GM12892 (cell line): ENCODE measurements around the gene TLE1.

ENCODE experiments used
- DNase-seq: peaks from one replicate; pipeline ENCODE4 v3.0.0; 2011; ENCODE audit not compliant: insufficient read length
- FAIRE-seq: peaks from 2 replicates; lab custom pipeline; 2011; peaks lifted over from hg19 to GRCh38; lab: Jason Lieb, UNC
- POLR2A ChIP-seq: IDR thresholded peaks from 2 replicates; pipeline ENCODE4 v1.6.1; 2011; ENCODE audit warnings: low read depth, low read length, control low read depth
- POLR2AphosphoS5 ChIP-seq: IDR thresholded peaks from 2 replicates; pipeline ENCODE4 v1.6.1; 2011; ENCODE audit warnings: low read depth, low read length, control low read depth
- TAF1 ChIP-seq: IDR thresholded peaks from 2 replicates; pipeline ENCODE4 v1.6.1; 2011; ENCODE audit warnings: low read depth, mild to moderate bottlenecking, control low read depth, low read length, borderline replicate concordance

The TLE1 gene

DNA sequence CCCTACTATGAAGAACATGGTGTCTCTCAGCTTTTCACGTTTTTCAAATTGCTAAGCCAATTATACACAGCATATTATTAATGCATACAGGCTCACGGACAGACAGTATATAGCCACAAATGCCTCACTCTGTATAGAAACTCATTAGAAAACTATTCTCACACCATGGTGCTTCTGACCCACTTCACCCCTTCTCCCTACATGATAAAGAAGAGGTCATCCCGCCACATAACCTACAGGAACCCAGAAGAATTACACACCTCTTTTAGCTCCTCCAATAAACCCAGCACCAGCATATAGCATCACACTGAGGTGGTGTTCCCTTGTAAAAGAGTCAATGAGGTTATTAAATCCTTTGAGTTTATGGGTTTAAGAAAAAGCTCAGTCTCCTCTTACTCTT lies 5.6 kb downstream of the TLE1 start:
- FAIRE-seq = no peak
- no peak for DNase-seq
- TF ChIP-seq TAF1 = no peak

DNA sequence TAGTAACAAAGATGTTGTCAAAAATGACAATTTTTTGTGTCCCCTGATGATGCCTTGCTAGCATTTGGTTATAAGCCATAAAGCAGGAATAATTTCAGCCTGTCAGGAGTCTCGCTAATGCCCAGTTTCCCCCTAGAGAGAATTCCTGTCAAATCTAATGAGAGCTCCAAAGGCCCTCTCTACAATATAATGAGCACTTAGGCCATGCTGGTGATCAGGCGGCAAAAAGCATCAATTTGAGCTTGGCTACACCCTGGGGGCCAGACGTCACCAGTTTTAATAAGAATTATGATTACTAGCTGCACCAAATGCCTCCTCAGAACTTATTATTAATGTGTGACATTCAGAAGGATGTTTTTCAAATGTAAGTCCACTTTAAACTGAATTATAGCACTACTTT lies 6.1 kb downstream of the TLE1 start:
- no peak for TF ChIP-seq TAF1
- TF ChIP-seq POLR2AphosphoS5 = no peak
- TF ChIP-seq POLR2A = no peak
- FAIRE-seq (no peak), DNase-seq (no peak)

DNA sequence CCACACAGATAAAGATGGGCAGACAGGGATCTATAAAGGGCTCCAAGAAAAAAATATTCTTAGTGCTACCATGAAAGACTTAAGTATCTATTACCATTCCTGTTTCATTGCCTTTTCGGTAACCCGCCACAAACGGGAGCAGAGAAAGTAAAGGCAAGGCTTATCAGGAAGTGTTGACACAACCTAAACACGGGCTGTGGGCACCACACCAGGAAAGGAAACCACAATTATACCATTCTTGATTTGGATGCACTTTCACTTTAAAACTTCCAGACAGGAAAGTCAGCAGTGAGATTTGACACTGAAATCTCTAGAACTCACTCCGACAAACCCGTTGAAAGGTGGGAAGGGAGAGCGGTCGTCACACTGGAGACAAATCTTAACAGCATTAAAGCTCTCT lies 6.5 kb downstream of the TLE1 start:
- TF ChIP-seq POLR2A = no peak
- no peak for TF ChIP-seq POLR2AphosphoS5
- no peak for TF ChIP-seq TAF1
- DNase-seq (no peak), FAIRE-seq (no peak)

DNA sequence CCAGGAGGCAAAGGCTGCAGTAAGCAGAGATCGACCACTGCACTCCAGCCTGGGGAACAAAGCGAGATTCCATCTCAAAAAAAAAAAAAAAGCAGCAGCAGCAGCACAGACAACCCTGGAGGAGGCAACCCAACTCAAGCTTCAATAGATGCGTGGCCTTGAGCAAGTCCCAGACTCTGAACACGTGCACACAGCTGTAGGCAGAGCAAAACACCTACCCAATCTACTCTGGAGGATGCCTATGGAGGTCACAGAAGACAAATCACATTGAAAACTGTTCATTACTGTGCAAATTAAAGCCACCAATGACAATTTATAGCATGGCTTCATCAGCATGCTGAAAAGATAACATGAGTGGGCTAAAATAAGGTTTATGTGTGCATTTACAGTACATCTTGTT lies 7.2 kb downstream of the TLE1 start:
- DNase-seq (no peak), FAIRE-seq (no peak)
- TF ChIP-seq POLR2A (no peak), TAF1 (no peak), POLR2AphosphoS5 (no peak)

DNA sequence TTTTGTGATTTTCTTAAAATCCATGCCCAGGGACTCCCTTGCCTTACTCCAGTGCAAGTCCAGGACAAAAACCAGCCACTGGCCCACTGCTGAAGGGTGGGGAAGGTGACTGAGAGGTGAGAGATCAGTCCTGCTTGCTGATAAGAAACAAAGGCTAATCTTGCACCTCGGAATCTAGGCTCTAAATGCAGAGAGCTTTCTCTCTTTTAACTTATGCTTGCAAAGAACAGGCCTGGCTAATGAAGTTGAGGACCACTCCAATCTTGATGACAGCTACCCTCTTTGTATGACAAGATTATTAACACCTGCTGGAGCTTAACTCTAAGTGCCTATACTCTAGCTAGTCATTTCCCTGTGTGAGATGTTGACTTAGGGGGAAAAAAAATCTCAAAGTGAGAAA lies 8.8 kb downstream of the TLE1 start:
- FAIRE-seq (no peak), DNase-seq (no peak)
- TF ChIP-seq TAF1 (no peak), POLR2A (no peak), POLR2AphosphoS5 (no peak)

DNA sequence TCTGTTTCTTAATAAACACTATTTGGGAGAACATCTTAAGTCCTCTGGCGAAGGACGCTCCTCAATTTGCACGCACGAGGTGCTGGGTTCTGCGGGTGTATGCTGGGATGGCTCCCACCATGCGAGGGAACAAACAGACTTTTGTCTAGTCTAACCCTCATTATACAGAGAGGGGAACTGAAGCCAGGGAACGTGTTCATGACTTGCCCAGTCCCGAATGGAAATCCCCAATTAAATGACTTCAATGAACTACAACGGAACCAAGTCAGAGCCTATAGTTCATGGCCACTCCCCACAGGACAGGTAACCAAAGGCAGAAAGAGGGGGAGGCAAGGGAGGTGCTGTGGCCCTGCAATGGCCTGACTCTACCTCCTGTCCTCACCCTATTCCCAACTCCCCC lies 9.3 kb downstream of the TLE1 start:
- FAIRE-seq = no peak
- TF ChIP-seq POLR2AphosphoS5 = no peak
- TF ChIP-seq TAF1 = no peak
- TF ChIP-seq POLR2A = no peak
- DNase-seq = no peak

DNA sequence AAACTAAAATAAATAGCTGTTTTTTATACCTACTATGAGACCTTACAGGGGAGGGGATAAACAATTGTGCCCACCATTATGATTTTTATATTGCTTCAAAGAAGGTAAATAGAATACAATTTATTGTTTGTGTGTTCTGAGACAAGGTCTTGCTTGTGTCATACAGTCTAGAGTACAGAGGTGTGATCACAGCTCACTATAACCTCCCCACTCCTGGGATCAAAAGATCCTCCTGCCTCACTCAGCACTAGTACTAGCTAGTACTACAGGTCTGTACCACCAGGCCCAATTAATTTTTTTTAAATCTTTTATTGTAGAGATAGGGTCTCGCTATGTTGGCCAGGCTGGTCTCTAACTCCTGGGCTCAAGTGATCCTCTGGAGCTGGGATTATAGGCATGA lies 11.3 kb downstream of the TLE1 start:
- DNase-seq (no peak), FAIRE-seq (no peak)
- TF ChIP-seq POLR2A (no peak), POLR2AphosphoS5 (no peak), TAF1 (no peak)

DNA sequence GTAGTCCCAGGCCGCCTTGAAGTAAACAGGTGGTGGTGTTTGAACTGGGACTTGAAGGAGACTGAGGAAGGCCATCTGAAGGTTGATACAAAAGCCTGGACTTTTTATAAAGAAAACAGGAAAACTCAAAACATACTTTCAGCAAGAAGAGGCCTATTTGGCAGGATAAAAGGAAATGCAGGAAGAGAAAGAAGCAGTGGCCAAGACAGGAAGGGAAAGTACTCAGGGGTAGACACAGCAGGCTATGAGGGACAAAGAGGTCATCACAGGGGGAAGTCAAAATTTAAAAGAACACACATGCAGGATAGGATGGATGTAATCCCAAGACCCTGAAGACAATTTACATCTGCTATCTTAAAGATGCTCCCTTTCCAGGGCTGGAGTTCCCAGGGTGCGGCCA lies 13.0 kb downstream of the TLE1 start:
- no peak for FAIRE-seq
- DNase-seq = no peak
- no peak for TF ChIP-seq POLR2A
- TF ChIP-seq TAF1 = no peak
- no peak for TF ChIP-seq POLR2AphosphoS5

DNA sequence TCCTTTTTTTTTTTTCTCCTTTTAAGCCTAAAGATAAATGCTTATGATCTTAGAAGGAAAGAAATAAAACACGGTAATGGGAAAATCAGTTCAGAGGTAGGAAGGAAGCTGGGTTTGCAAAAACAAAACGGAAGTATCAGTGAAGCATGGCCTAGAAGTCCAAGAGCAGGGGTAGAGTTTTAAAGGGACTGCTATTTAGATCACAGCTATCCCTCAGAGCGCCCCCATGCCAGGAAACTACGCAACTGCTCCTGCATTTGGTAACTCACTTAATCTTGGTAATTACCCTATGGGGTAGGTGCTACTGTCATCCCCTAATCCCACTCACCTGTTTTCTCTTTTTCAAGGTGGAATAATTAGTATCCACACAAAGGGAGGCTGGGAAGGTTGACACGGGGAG lies 16.0 kb downstream of the TLE1 start:
- DNase-seq (no peak), FAIRE-seq (no peak)
- no peak for TF ChIP-seq TAF1
- TF ChIP-seq POLR2A = no peak
- no peak for TF ChIP-seq POLR2AphosphoS5

DNA sequence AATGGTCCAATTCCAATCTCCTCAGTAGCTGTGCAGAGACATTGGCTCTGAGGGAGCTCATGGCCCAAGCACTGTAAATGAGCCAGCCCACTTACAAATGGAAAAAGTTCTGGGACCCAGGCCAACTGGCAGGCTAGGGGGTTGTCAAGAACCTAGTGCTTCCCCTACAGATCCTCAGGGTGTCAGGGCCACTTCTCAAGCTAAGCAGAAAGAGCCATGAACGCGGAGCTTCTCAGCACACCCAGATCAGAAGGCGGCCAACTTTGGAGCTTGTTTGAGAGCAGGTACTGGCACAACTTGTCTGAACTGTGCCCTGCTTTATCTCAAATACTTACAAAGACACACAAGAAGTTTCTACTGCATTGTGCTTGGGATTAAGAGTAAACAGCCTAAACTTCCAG lies 17.5 kb downstream of the TLE1 start:
- TF ChIP-seq POLR2AphosphoS5 (no peak), POLR2A (no peak), TAF1 (no peak)
- no peak for DNase-seq
- no peak for FAIRE-seq

DNA sequence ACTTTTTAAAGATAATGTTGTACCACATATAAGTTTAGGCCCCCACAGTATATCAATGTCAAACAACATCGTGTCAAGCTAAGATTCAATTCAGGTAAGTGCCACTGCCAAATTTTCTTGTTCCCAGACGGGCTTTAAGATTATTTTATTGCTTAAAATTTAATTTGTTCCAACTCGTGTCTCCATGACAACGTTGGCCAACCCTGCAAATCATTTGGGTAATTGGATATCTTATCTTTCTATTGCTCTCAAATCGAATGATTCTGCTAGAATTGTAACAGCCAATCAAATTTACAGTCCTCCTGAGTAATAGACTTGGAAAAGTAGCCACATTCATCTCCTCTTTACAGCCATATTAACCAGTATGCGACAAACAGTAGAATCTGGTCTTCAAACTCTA lies 19.5 kb downstream of the TLE1 start:
- no peak for FAIRE-seq
- no peak for DNase-seq
- TF ChIP-seq POLR2A (no peak), POLR2AphosphoS5 (no peak), TAF1 (no peak)

DNA sequence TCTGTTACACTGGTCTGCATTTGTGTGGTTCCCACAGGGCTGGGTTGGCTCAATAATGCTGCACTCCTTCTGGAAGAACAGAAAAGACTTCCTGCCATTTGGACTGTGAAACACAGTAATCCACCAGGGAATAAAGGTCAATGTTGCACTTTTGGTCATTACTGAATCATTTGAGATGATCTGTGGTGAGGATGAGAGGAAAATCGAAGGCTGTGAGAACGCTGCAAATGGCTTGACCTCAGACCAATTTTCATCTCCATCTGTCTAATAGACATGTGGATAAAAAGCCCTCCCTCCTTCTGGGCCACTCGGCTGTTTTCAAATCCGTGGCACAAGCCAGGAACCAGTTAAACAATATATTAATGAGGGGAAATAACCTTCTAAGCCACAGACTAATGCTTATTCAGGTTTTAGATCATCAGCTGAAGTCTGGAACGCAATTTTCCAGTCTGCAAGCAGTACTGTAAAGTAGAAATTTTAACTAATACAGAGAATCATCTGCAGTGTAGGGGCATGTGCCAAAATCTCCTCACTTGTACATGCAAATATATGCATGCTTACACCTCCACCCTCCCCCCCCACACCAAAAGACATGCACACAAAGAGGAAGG lies 20.2 kb downstream of the TLE1 start:
- no peak for DNase-seq
- TF ChIP-seq POLR2A (no peak), TAF1 (no peak), POLR2AphosphoS5 (no peak)

DNA sequence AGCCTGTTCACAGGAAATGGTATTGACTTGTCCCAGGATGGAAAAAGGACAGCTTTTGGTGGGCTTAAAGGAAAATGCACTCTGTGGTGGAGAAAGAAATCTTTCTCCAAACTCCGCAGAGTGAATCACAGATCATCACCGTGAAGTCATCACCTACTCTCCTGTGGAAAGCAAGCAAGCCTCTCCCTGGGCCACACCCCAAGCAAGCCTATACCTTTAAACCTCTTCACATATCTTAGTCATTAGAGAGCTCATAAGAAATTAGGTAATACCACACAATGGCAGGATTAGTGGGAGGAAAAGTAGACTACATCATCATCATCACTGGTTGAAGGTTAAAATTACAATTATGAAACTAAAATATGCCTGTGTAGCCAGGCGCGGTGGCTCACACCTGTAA lies 23.2 kb downstream of the TLE1 start:
- DNase-seq (no peak), FAIRE-seq (no peak)
- TF ChIP-seq POLR2AphosphoS5 (no peak), POLR2A (no peak), TAF1 (no peak)

More for the DNA sequence above, 20.2 kb downstream of the TLE1 start:
- FAIRE-seq = no peak
